Measurements from ENCODE around the gene TP53TG5.

TP53TG5 gene

GRCh38 chr20:45328451-45328850, 49.7 kb downstream of the TP53TG5 start:
- no peak for DNase-seq (ENCODE audit: low read depth in 2 of 2, low spot score in 1 of 2)

GRCh38 chr20:45325371-45325770, 52.8 kb downstream of the TP53TG5 start:
- no peak for DNase-seq (ENCODE audit: low read depth in 2 of 2, low spot score in 1 of 2)

- DNase-seq (ENCODE audit: low read depth in 2 of 2, low spot score in 1 of 2): no peak
Measured at GRCh38 chr20:45323731-45324130, 54.4 kb downstream of the TP53TG5 start.

GRCh38 chr20:45322952-45323383, 55.2 kb downstream of the TP53TG5 start:
- no peak for DNase-seq (ENCODE audit: low read depth in 2 of 2, low spot score in 1 of 2)

Data from stimulated activated CD8-positive, alpha-beta memory T cell treated with anti-CD3 and anti-CD28 coated beads, Interleukin-4, amount 100 ng/mL, for 1 hour (primary cell).